H1 (cell line): ENCODE measurements around the gene CRB2. TPM values are rescaled to one million over a fixed set of nuclear protein-coding genes. Genes with fewer than 3 reads are reported as not detected.

Source experiments
- CTCF ChIA-PET: fragments of 300-600 bp; sonication (Branson Sonifier 250); formaldehyde crosslinking; loops from one replicate; lab custom pipeline; 2021; ENCODE audit not compliant: partially characterized antibody; lab: Charles Lee
- POLR2A ChIA-PET: fragments of 300-600 bp; sonication (Branson Sonifier 250); formaldehyde crosslinking; loops from one replicate; lab custom pipeline; 2021; ENCODE audit warnings: inconsistent platforms; ENCODE audit not compliant: partially characterized antibody; lab: Charles Lee
- DNase-seq, 2 experiments: peaks; one replicate each; pipeline versions ENCODE4 v3.0.0 to v3.0.0-alpha.2; 2010 to 2022; ENCODE audit warnings: low spot score in 2 of 2, low read depth in 1 of 2, mixed read lengths in 1 of 2
- FAIRE-seq: peaks from 2 replicates; lab custom pipeline; 2011; peaks lifted over from hg19 to GRCh38; lab: Jason Lieb, UNC
- H2AFZ ChIP-seq: 2 replicates; pipeline ENCODE4 v1.8.1; 2012; ENCODE audit warnings: low read length, inconsistent platforms
- H2AK5ac ChIP-seq: 2 replicates; pipeline ENCODE4 v1.6.1; 2013; ENCODE audit warnings: low read depth, low read length
- H2BK120ac ChIP-seq: replicated peaks from 2 replicates; pipeline ENCODE3; 2013; ENCODE audit warnings: low read depth, low read length, inconsistent platforms
- H2BK12ac ChIP-seq: 2 replicates; pipeline ENCODE4 v1.6.1; 2013; ENCODE audit warnings: low read depth, low read length
- H2BK15ac ChIP-seq: 2 replicates; pipeline ENCODE4 v1.6.1; 2013; ENCODE audit warnings: low read length
- H2BK20ac ChIP-seq: 2 replicates; pipeline ENCODE4 v1.6.1; 2013; ENCODE audit warnings: low read length
- H2BK5ac ChIP-seq: 2 replicates; pipeline ENCODE4 v1.6.1; 2013; ENCODE audit warnings: low read depth, low read length
- H3K14ac ChIP-seq: 2 replicates; pipeline ENCODE4 v1.6.1; 2013; ENCODE audit warnings: inconsistent platforms; ENCODE audit not compliant: insufficient read length
- H3K18ac ChIP-seq: 2 replicates; pipeline ENCODE4 v1.6.1; 2013; ENCODE audit warnings: low read length; ENCODE audit errors: extremely low read depth
- H3K23ac ChIP-seq: 2 replicates; pipeline ENCODE4 v1.6.1; 2013; ENCODE audit warnings: inconsistent platforms; ENCODE audit not compliant: insufficient read length
- H3K23me2 ChIP-seq: 2 replicates; pipeline ENCODE4 v1.6.1; 2013; ENCODE audit warnings: low read depth, low read length
- H3K27ac ChIP-seq: 2 replicates; pipeline ENCODE4 v1.6.1; 2011; ENCODE audit warnings: low read depth, low read length, inconsistent platforms
- H3K27me3 ChIP-seq, 4 experiments: replicated peaks in 1 of 4; 1 replicate in 1 of 4; 2 replicates in 3 of 4; pipeline versions ENCODE4 v1.6.1 to v1.8.1; 2011 to 2013; ENCODE audit warnings: low read length in 3 of 4, mild to moderate bottlenecking in 3 of 4, inconsistent platforms in 2 of 4, mixed read lengths in 2 of 4, moderate library complexity in 1 of 4; ENCODE audit not compliant: control insufficient read depth in 3 of 4, insufficient read depth in 3 of 4; ENCODE audit errors: extremely low read depth in 1 of 4
- H3K36me3 ChIP-seq, 4 experiments: 2 replicates each; pipeline versions ENCODE4 v1.6.1 to v1.8.1; 2011 to 2013; ENCODE audit warnings: mild to moderate bottlenecking in 4 of 4, low read length in 3 of 4, moderate library complexity in 2 of 4, control low read depth in 1 of 4, inconsistent platforms in 1 of 4; ENCODE audit not compliant: insufficient read depth in 4 of 4, control insufficient read depth in 2 of 4
- H3K4ac ChIP-seq: replicated peaks from 2 replicates; pipeline ENCODE3; 2013; ENCODE audit warnings: low read length, low read depth, mixed read lengths, inconsistent platforms; ENCODE audit not compliant: insufficient read length
- H3K4me1 ChIP-seq, 4 experiments: replicated peaks in 1 of 4; 1 replicate in 1 of 4; 2 replicates in 3 of 4; pipeline versions ENCODE4 v1.6.1 to v1.8.1; 2011 to 2013; ENCODE audit warnings: low read length in 3 of 4, inconsistent platforms in 2 of 4, mixed read lengths in 1 of 4; ENCODE audit not compliant: insufficient read depth in 4 of 4, control insufficient read depth in 3 of 4
- H3K4me2 ChIP-seq, 2 experiments: 2 replicates each; pipeline versions ENCODE4 v1.6.1 to v1.8.1; 2011 to 2013; ENCODE audit warnings: low read depth in 2 of 2, low read length in 2 of 2, control low read depth in 1 of 2, inconsistent platforms in 1 of 2, mild to moderate bottlenecking in 1 of 2; ENCODE audit not compliant: insufficient read depth in 1 of 2
- H3K4me3 ChIP-seq, 4 experiments: fragments of 200-600, 300-600 bp in 1 of 4; sonication (generic), shearing (Covaris generic), sonication (Bioruptor Twin) in 1 of 4; 2 replicates each; pipeline versions ENCODE4 v1.5.1 to v1.8.1; 2011 to 2016; ENCODE audit warnings: low read length in 4 of 4, low read depth in 3 of 4, control low read depth in 2 of 4, inconsistent platforms in 2 of 4, mild to moderate bottlenecking in 2 of 4, mixed read lengths in 1 of 4, moderate library complexity in 1 of 4; ENCODE audit not compliant: insufficient read depth in 2 of 4; ENCODE audit errors: extremely low read depth in 1 of 4
- H3K56ac ChIP-seq: replicated peaks from 2 replicates; pipeline ENCODE3; 2013; ENCODE audit warnings: low read depth, mild to moderate bottlenecking, mixed read lengths, low read length, inconsistent platforms; ENCODE audit not compliant: insufficient read length
- H3K79me1 ChIP-seq: 2 replicates; pipeline ENCODE4 v1.6.1; 2013; ENCODE audit warnings: low read depth, low read length, control low read depth
- H3K79me2 ChIP-seq, 2 experiments: 2 replicates each; pipeline versions ENCODE4 v1.6.1 to v1.8.1; 2012 to 2013; ENCODE audit warnings: low read length in 2 of 2, mild to moderate bottlenecking in 2 of 2, inconsistent platforms in 1 of 2; ENCODE audit not compliant: insufficient read depth in 2 of 2, control insufficient read depth in 1 of 2
- H3K9ac ChIP-seq, 4 experiments: replicated peaks in 1 of 4; 1 replicate in 1 of 4; 2 replicates in 3 of 4; pipeline versions ENCODE4 v1.6.1 to v1.8.1; 2011 to 2013; ENCODE audit warnings: low read depth in 3 of 4, low read length in 3 of 4, control low read depth in 2 of 4, mild to moderate bottlenecking in 2 of 4, moderate library complexity in 2 of 4, inconsistent platforms in 1 of 4; ENCODE audit errors: extremely low read depth in 1 of 4
- H3K9me3 ChIP-seq, 2 experiments: 2 replicates each; pipeline versions ENCODE4 v1.6.1 to v1.8.1; 2012 to 2013; ENCODE audit warnings: mild to moderate bottlenecking in 2 of 2, moderate library complexity in 2 of 2, control low read depth in 1 of 2, inconsistent platforms in 1 of 2, low read depth in 1 of 2, low read length in 1 of 2, mixed read lengths in 1 of 2; ENCODE audit not compliant: insufficient read depth in 2 of 2
- H4K20me1 ChIP-seq, 2 experiments: replicated peaks in 1 of 2; 2 replicates each; pipeline versions ENCODE3 to v1.8.1; 2011 to 2013; ENCODE audit warnings: inconsistent platforms in 2 of 2, low read length in 2 of 2, mild to moderate bottlenecking in 1 of 2; ENCODE audit not compliant: insufficient read depth in 2 of 2, control insufficient read depth in 1 of 2
- H4K5ac ChIP-seq: 2 replicates; pipeline ENCODE4 v1.6.1; 2013; ENCODE audit warnings: low read length, low read depth, mixed read lengths, inconsistent platforms; ENCODE audit not compliant: insufficient read length
- H4K8ac ChIP-seq: 2 replicates; pipeline ENCODE4 v1.8.0; 2013; ENCODE audit warnings: mild to moderate bottlenecking, moderate library complexity, low read length, inconsistent platforms; ENCODE audit not compliant: insufficient read depth; ENCODE audit errors: extremely low read depth
- H4K91ac ChIP-seq: replicated peaks from 2 replicates; pipeline ENCODE3; 2013; ENCODE audit warnings: low read length, mixed read lengths, inconsistent platforms; ENCODE audit not compliant: insufficient read length
- BRCA1 ChIP-seq: IDR thresholded peaks from 2 replicates; pipeline ENCODE4 v1.6.1; 2012; ENCODE audit warnings: low read depth, low read length, improper control_type of control experiment
- JUN ChIP-seq: IDR thresholded peaks from 2 replicates; pipeline ENCODE4 v1.6.1; 2011; ENCODE audit warnings: low read depth, mild to moderate bottlenecking, improper control_type of control experiment, low read length
- RBBP5 ChIP-seq: IDR thresholded peaks from 2 replicates; pipeline ENCODE4 v1.7.1; 2012; ENCODE audit warnings: low read depth, mild to moderate bottlenecking, inconsistent platforms, low read length, moderate library complexity, borderline replicate concordance
- SP2 ChIP-seq: IDR thresholded peaks from 2 replicates; pipeline ENCODE4 v1.6.1; 2012; ENCODE audit warnings: mild to moderate bottlenecking, low read length, inconsistent platforms
- TCF12 ChIP-seq: IDR thresholded peaks from 2 replicates; pipeline ENCODE4 v1.6.1; 2011; ENCODE audit warnings: low read depth, mild to moderate bottlenecking, low read length
- polyA plus RNA-seq, 7 experiments: library from polyadenylated mRNA; depleted of rRNA in 3 of 7; stranded (reverse) in 5 of 7; unstranded in 2 of 7; fragments of >200 nt in 5 of 7; fragments of 200-250 nt in 2 of 7; gene quantifications; 1 replicate in 5 of 7; 2 replicates in 1 of 7; 4 replicates in 1 of 7; pipeline versions ENCODE4 v1.2.1 to v1.2.3, GENCODE V29; 2011 to 2013; ENCODE audit warnings: missing spikeins in 2 of 7, mixed read lengths in 2 of 7
- total RNA-seq: library from RNA; stranded (reverse); fragmentation: NEBNext Ultra II Directional; extraction: Animal tissue kit (Norgen Biotek cat#: 25700); gene quantifications from 2 replicates; pipeline ENCODE4 v1.2.1, GENCODE V29; 2021

Gene CRB2
- total and polyA plus RNA-seq, 2 of the 8 experiments (the other 6 are each of a cell fraction or from before 2014, with no cell fraction given): 4.0 to 8.4 TPM

DNA sequence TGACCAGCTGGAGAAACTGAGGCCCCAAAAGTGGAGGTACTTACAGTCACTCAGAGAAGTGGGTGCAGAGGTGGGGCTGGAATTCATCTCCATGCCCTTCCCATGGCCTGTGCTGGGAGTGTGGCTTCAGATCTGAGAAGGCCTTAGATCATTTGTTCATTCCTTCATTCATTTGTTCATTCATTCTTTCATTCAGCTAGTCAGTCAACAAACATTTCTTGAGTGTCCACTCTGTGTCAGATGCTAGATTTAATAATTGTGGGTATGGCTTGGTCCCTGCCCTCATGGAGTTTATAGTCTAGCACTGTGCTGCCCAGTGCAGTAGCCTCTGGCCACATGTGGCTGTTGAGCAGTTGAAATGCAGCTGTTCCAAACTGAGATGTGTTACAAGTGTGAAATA is 19.0 kb upstream of the CRB2 start:
- Histone ChIP-seq H3K9ac (no peak overlapping the region), H3K4me2 (no peak overlapping the region), H3K79me2 (no peaks in the 10 kb centered on the region), H2AFZ (no peak overlapping the region), H4K91ac (no peak overlapping the region), H3K27ac (no peak overlapping the region), H2AK5ac (no peak overlapping the region), H3K4ac (no peak overlapping the region), H3K18ac (peak overlapping the region; percentile 25; the same call in 1 of the 2 replicates), H3K36me3 (no peaks in the 10 kb centered on the region), H3K56ac (no peak overlapping the region), H3K23ac (no peak overlapping the region), H2BK5ac (no peak overlapping the region; the same call in 1 of the 2 replicates), H3K14ac (no peak overlapping the region), H3K4me1 (peaks cover 3 to 14% (median 7%) of the 10 kb centered on the region in 4 experiments), H2BK120ac (no peak overlapping the region), H4K20me1 (no peaks in the 10 kb centered on the region), H2BK15ac (no peak overlapping the region), H3K4me3 (no peak overlapping the region)
- FAIRE-seq (no peak), DNase-seq (no peak)
- POLR2A ChIA-PET: interaction anchor here (1.7 kb wide), 1 partner anchor 10 kb away, joined by 4 read pairs; no protein-coding TSS in a partner anchor
- TF ChIP-seq SP2 (no peak), BRCA1 (no peak), JUN (no peak), RBBP5 (no peak), TCF12 (no peak)
- TF ChIP-seq, all 59 proteins: peak for 0
- Histone ChIP-seq H3K27me3 (no peaks in the 10 kb centered on the region), H2BK12ac (0 out of 2 replicates have a peak overlapping the region, but pooled peaks have one; percentile 72), H4K8ac (no peak overlapping the region; the same call in 1 of the 2 replicates), H3K23me2 (no peaks in the 10 kb centered on the region), H3K9me3 (no peaks in the 10 kb centered on the region), H2BK20ac (no peak overlapping the region), H4K5ac (no peak overlapping the region), H3K79me1 (no peaks in the 10 kb centered on the region)
- CTCF ChIA-PET: interaction anchor here (0.8 to 3.1 kb wide), 5 partner anchors 10 to 189 kb away, joined by 3 to 15 read pairs (median 4); no protein-coding TSS in a partner anchor
